Kidney epithelial cell (primary cell): Measurements from ENCODE around the gene ERGIC3. TPM values are rescaled to one million over a fixed set of nuclear protein-coding genes. Genes with fewer than 3 reads are reported as not detected.
A peak's percentile ranks its signal among the peaks of the same experiment; 100 is the strongest.
"Not testable (repeated sequence)": the region's sequence is repeated elsewhere in the genome, so short reads cannot be mapped to it uniquely, and the experiment has no call there.

Experiments
- DNase-seq: peaks from one replicate; pipeline ENCODE4 v3.0.0-alpha.2; 2010; ENCODE audit warnings: low read depth
- H3K27me3 ChIP-seq: 2 replicates; pipeline ENCODE4 v1.6.0; 2011; ENCODE audit warnings: low read length; ENCODE audit not compliant: control insufficient read depth, insufficient read depth
- H3K36me3 ChIP-seq: 2 replicates; pipeline ENCODE4 v1.5.1; 2011; ENCODE audit warnings: low read length; ENCODE audit not compliant: control insufficient read depth, insufficient read depth
- H3K4me3 ChIP-seq: 2 replicates; pipeline ENCODE4 v1.5.1; 2011; ENCODE audit warnings: low read depth, mild to moderate bottlenecking, control low read depth, low read length
- total RNA-seq: library from RNA; depleted of rRNA; stranded (reverse); fragments of >200 nt; gene quantifications from 2 replicates; pipeline ENCODE4 v1.2.3, GENCODE V29; 2015
- TF ChIP-seq, protein P1 (sequence below): IDR thresholded peaks from 2 replicates; pipeline ENCODE4 v1.5.1; 2011; ENCODE audit warnings: mild to moderate bottlenecking, moderate library complexity, low read length, control low read depth, inconsistent platforms; ENCODE audit not compliant: insufficient read depth, poor library complexity, severe bottlenecking

Gene ERGIC3
- total RNA-seq, 1 donor from 2014 or later, result 215 TPM

DNA sequence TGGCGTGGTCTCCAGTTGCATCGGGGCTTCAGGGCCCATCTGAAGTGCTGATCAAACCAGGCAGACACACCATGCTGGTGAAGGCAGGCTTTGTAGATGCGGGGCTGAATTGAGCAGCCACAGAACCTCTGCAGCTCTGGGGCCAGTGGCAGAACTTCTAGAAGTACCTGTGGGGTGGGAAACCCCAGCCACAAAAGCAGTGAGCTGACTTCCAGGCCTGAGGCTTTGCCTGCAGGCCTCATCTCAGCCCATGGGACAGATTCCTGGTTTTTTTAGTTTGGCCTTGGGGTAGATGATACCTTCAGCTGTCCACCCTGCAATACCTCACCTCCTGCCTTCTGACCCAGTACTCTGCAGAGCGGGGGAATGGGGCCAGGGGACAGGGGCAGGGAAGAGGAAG is 26.5 kb upstream of the ERGIC3 start:
- H3K4me3 ChIP-seq, result no peak overlapping the region
- DNase-seq, result no peak
- H3K36me3 ChIP-seq, result peaks cover 2% of the 10 kb centered on the region
- TF ChIP-seq, protein P1, sequence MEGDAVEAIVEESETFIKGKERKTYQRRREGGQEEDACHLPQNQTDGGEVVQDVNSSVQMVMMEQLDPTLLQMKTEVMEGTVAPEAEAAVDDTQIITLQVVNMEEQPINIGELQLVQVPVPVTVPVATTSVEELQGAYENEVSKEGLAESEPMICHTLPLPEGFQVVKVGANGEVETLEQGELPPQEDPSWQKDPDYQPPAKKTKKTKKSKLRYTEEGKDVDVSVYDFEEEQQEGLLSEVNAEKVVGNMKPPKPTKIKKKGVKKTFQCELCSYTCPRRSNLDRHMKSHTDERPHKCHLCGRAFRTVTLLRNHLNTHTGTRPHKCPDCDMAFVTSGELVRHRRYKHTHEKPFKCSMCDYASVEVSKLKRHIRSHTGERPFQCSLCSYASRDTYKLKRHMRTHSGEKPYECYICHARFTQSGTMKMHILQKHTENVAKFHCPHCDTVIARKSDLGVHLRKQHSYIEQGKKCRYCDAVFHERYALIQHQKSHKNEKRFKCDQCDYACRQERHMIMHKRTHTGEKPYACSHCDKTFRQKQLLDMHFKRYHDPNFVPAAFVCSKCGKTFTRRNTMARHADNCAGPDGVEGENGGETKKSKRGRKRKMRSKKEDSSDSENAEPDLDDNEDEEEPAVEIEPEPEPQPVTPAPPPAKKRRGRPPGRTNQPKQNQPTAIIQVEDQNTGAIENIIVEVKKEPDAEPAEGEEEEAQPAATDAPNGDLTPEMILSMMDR, result no peak
- no peaks in the 10 kb centered on the region for H3K27me3 ChIP-seq

DNA sequence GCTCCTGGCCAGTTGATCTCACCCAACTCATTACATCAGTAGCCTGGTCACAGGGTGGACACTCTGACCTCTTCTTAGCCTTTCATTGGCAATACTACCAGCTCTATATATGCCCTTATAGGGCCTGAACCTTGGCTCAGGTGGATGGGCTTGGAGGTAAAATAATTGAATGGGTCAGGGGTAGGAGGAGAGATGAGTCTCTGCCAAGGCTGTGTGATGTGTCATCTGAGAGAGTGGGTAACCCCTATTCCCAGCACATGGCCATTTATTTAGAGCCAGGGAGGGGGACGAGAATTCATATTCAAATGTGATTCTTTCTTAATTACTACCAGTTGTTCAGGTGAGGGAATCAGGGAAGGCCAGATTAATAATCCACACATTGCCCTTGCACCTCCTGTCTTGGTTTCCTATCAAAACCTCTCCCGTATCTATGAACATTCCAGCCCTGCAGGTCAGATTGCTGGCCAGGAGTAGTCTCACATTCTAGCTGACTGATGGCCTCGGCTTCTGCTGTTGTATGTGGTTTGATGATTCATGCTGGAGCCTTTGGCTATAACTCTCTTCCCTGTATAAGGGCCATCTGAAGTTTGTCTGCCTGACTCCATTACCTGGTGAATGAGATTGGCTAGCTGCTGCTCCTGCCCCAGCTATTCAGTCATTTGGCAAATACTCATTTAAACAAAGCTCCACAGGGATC is 25.8 kb upstream of the ERGIC3 start:
- Histone ChIP-seq H3K4me3 (no peak overlapping the region), H3K36me3 (peaks cover 2% of the 10 kb centered on the region), H3K27me3 (no peaks in the 10 kb centered on the region)
- DNase-seq, result peak; percentile 74
- TF ChIP-seq, protein P1, result no peak

DNA sequence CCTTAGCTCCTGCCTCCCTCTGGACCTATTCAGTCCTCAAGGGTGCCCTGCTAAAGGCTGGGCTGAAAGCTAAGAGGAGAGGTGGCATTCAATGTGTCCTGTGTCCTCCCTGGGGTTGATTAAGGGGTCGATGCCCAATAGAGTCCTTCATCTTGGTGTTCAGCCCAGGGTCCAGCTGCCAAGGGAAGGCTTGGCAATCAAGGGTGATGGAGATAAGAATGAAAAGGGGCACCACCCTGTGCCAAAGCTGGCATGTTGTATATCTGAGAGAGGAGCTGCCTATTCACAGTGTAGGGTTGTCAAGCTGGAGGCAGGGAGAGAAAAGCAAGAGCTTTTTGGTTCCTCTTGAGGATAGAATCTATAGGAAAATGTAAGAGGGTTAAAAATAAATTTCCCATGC is 24.8 kb upstream of the ERGIC3 start:
- TF ChIP-seq, protein P1, result no peak
- peaks cover 2% of the 10 kb centered on the region for H3K36me3 ChIP-seq
- H3K4me3 ChIP-seq, result no peak overlapping the region
- H3K27me3 ChIP-seq, result no peaks in the 10 kb centered on the region
- DNase-seq, result no peak

DNA sequence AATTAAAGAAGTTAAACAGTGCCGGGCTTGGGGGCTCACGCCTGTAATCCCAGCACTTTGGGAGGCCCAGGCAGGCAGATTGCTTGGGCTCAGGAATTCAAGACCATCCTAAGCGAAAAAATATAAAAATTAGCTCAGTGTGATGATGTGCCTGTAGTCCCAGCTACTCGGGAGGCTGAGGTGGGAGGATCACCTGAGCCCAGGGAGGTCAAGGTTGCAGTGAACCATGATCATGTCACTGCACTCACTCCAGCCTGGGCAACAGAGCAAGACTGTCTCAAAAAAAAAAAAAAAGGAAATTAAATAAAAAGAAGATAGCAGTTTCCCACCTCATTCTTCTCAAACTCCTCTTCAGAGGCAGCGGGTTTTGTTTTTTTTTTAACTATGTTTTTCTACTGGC is 24.1 kb upstream of the ERGIC3 start:
- DNase-seq, H3K4me3 ChIP-seq, H3K27me3 ChIP-seq, H3K36me3 ChIP-seq: not testable (repeated sequence)

DNA sequence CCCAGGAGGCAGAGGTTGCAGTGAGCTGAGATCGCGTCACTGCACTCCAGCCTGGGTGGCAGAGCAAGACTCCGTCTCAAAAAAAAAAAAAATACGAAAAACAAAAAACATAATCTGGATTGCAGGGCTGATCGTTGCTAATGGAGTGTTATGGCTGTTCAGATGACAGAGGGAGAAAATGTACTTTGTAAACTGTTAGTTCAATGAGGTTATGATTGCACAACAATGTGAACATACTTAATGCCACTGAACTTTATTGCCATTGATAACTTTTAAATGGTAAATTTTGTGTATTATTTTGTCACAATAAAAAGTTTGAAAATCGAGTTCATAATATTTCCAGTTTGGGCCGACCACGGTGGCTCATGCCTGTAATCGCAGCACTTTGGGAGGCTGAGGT is 22.9 kb upstream of the ERGIC3 start:
- no peak for DNase-seq
- no peaks in the 10 kb centered on the region for H3K27me3 ChIP-seq
- H3K36me3 ChIP-seq, result no peaks in the 10 kb centered on the region
- H3K4me3 ChIP-seq, result no peak overlapping the region
- TF ChIP-seq, protein P1, result no peak

DNA sequence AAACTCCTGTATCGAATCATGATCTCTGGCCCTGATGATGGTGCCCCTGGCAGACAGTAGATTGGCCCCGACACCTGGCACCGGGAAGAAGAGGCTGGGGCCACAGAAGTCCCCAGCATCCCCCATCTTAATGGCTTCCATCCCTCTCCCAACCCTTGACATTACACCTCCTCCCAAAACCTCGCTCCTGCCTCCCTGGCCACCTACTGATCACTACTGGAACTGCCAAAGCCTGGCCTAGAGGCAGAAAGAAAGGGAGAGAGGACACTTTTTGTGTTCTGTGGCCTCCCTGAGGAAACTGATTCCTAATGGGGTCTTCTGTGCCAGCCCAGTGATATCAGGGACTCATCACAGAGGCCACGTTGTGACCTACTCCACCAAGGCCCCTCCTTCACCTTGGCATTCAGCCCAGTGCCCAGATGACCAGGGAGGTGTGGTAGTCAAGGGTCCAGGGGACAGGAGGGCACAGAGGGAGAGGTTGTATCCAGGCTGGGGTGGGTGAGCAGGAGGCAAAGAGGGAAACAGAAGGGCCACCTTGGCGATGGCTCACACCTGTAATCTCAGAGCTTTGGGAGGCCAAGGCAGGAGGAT is 18.5 kb upstream of the ERGIC3 start:
- TF ChIP-seq, protein P1, result peak; percentile 42
- DNase-seq, result no peak
- no peak overlapping the region for H3K4me3 ChIP-seq
- no peaks in the 10 kb centered on the region for H3K27me3 ChIP-seq
- no peaks in the 10 kb centered on the region for H3K36me3 ChIP-seq
